NCI-H82 (cell line): ENCODE data around the gene IQCH.

Experiments
- DNase-seq: peaks from one replicate; lab custom pipeline; 2025; lab: John Stamatoyannopoulos, UW

Gene IQCH

DNA sequence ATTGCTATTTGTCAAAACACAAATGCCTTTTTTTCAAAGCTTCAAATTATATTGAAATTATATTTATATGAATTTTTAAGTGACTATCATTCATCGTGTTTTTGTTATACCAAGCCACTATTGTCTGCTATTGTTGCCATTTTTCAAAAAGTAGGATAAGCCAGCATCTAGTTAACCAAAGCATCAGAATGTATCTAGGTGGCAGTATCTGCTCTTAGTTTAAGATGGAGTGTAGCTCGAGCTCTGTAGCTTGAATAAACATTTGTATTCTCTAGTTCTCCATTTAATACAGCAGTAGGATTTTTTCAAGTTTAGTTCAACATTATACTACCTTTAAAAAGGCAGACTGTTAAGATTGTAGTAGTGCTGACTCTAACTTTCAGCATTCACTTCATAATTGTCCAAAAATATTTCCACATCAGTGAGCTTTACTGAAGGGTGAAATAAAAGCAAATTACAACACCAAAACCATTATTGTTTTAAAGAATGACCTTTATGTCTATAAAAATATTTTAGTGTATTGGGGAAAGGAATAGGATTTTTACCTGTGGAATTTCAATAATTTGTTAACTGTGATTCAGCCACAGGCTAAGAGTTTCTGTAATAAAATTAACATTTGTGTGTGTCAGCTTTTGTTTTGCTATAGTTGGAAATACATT, 246.7 kb downstream of the IQCH start:
- peak; percentile 16 for DNase-seq

DNA sequence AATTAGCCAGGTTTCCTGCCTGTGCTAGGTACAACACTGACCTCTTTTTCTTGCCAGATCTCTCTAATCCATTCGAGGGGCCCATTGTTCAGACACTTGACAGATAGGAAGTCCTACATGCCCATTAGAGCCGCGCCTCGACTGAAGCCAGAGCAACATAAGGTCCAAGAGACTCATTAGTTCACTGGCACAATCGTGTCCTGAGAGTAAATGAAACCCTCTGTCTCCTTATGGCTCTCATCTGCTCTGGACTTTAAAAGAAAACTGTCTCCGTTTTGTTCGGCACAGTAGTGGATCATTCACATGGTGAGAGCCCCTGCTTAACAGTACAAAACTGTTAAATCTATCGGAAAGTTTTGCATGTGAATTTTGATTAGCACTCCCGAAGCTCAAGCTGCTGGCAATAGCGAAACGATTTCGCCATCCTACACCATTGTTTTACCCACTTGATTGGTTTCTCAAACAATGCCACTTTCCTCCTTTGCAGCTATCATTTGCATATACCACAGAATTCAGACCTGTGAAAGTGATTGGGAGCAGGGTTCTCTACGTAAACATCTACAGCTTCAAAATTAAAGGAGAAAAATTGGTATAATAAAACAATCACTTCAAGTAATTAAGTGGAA, 247.4 kb downstream of the IQCH start:
- DNase-seq, result peak; percentile 52

DNA sequence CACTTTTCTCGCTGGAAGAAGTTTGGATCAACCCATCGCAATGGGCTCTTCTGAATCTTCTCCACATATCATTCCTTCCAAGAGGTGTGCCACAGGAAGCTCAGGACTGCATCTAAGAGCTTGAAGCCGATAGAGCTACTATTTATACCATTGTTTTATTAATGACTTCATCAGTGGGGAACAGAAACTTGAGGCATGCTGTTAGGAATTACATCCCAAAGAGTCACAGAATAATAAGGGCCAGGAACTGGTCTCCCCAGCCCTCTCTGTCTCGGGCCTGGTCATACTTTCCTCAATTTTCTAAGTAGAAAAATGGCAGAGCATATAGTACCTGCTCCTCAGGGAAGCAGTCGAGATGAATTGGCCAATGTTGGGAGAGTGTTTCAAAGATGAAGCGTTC, 249.5 kb downstream of the IQCH start:
- no peak for DNase-seq

DNA sequence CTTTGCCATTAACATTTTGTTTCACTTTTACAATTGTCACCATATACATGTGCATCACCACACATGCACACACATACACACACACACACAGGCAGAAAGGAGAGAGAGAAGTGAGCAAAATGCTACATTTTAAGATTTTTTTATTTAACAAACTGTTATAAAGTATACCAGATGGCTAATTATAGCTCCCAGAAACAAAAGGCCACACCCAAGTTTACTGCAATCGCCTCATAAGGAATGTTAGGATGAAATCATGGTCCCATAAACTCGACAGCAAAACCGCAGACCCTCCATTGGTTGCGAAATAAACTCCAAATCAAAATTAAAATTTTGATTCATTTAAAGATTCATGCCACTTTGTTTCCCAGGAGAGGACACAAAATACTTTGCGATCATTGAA, 250.2 kb downstream of the IQCH start:
- DNase-seq, result no peak

DNA sequence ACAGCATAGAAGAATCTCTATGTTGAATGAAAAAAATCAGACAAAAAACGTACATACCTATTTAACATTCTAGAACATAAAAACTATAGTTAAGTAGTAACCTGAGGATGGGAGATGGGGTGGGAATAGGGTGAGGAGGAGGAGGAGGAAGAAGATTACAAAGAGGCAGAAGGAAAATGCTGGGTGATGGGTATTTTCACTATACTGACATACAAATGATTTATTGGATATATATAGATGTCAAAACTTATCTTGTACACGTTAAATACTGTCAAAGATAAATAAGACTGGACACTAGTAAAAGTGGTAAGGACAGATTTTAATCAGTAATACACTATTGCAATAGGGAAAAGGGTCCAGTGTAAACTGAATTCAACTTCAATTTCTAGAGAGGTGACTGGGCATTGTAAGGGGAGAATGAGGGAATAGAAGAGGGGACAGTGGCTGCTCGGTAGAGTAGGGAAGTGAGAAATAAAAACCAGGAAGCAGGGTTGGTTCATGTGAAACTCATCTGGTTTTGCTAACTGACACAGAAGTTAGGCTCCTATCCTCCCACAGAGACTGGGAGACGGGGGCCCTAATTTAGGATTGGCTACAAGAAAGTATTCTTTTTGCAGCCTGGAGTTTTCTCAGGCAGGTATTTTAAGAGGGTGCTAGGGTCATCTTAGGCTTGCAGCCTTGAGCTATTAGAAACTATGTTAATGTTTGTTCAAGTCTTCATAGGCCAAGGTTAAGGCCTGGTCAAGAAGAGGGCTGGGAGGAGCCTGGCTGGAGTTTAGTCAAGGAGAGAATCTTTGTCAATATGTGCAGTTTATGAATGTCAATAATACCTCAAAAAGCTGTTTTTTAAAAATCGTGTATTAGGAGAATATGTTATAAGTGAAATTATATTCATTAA, 251.3 kb downstream of the IQCH start:
- no peak for DNase-seq

DNA sequence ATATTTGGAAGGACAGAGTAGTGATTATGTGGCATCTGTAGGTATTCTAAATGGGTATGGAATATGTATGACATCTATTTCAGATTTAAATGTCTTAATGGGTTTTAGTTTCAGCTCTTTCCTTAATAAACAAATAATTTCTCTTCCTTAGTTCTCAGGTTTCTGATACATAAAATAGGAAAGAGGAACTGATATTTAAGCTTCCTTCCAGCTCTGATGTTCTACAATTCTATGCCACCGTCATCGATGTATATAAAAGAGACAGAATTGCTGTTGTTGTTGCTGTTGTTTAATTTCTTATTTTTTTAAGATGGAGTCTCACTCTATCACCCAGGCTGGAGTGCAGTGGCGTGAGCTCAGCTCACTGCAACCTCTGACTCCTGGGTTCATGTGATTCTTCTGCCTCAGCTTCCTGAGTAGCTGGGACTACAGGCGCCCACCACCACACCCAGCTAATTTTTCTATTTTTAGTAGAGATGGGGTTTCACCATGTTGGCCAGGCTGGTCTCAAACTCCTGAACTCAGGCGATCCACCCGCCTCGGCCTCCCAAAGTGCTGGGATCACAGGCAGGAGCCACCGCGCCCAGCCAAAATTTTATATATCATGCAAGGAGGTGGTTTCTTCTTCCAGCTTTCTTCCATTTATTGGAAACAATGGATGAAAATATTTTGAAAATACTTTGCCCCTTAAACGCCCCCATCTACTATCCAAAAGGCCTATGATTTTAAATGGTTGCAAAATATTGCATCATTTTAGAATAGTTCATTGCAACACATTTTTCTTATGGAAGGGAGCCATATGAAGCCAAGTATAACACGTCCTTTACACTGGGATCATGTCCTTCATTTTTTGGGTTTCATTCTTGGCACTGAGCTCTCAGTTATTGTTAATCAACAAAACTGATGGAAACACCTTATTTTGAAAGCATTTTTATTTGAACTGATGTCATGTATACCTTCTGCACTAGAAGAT, 252.5 kb downstream of the IQCH start:
- no peak for DNase-seq

DNA sequence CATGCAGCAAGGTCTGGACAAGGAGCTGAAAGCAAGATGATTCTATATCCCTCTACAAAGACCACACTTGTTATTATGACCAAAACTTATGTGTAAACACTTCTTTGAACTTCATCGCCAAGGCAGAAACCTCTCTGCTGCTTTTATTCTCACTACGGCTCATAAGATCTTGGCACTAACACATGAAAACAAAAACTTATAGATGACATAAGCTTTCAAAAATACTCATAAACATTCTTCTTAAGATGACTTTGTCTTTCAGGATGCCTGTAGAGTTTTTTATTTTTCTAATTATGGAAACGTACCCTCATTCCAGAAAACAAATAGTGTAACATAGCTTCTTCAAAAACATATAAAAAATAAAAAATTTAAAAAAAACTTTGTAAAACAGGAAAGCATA, 253.8 kb downstream of the IQCH start:
- no peak for DNase-seq

DNA sequence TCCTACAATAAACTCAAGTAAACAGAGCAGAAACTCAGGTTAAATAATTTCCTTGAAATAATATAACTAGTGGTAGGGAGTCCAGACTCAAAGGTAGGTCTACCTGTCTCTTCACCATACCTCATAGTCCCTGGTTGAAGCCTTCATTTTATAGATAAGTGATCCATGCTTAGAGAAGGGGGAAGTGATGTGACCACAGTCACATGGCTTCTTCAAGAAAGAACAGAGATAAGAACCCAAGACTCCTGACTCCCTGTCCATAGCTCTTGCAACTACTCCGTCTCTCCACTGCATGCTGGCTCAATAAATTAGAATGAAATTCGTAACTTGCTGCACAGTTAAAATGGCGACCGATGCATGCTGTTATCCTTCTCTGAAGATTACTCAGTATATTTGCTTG, 255.3 kb downstream of the IQCH start:
- no peak for DNase-seq

DNA sequence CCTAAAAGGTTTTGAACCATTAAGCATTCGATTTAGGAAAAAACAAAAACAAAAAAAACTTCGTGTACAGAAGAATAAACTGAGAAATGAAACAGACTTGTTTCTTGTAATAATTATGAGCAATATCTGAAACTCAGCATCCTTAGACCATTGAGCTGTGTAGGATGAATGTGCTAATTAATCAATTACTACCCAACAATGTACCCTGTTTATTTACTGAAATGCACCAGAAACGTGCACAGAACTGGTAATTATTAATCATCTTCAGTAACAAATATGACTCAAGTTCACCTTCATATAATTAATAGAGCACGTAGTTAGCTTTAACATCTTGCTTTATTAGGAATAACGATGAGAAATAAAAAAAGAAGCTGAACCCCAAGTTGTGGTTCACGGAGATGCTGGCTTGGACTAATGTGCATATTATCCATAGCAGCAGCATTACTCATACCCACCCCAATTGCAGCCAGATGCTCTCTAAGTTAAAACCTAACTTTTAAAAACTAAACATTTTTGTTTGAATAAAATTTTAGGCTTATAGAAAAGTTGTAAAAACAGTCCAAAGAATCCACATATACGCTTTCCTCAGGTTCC, 256.1 kb downstream of the IQCH start:
- DNase-seq, result no peak

DNA sequence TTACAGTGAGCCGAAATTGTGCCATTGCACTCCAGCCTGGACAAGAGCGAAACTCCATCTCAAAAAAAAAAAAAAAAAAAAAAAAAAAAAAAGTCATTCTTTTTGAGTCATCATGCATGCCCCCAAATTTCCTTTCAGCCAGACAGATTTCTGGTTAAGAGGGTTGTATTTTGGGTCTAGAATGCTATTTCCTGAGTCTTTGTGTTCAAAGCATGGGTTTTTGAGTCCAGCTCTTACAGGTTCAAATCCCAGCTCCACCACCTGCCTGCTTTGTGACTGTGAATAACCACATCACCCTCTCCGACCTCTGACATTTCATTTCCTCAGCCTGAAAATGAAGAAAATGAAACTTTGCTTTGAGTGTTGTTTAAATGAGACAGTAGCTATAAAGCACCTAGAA, 257.0 kb downstream of the IQCH start:
- DNase-seq, result no peak

DNA sequence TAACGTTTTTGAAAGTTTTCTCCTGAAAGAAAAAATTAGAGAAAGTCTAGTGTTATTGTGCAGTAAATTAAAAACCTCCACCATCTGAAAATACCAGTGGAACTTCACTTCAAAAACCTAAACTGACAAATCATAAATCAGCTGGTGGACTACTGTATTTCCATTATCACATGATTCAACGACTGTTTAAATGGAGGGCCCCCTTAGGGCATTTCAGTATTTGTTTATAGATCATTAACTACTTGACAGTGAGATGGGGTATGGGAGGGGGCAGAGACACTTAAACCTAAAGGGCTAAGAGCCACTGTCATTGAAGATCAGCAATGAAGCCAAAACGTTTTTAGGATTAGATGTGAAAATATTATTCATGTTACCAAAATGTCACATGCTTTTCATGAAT, 257.6 kb downstream of the IQCH start:
- DNase-seq, result no peak

DNA sequence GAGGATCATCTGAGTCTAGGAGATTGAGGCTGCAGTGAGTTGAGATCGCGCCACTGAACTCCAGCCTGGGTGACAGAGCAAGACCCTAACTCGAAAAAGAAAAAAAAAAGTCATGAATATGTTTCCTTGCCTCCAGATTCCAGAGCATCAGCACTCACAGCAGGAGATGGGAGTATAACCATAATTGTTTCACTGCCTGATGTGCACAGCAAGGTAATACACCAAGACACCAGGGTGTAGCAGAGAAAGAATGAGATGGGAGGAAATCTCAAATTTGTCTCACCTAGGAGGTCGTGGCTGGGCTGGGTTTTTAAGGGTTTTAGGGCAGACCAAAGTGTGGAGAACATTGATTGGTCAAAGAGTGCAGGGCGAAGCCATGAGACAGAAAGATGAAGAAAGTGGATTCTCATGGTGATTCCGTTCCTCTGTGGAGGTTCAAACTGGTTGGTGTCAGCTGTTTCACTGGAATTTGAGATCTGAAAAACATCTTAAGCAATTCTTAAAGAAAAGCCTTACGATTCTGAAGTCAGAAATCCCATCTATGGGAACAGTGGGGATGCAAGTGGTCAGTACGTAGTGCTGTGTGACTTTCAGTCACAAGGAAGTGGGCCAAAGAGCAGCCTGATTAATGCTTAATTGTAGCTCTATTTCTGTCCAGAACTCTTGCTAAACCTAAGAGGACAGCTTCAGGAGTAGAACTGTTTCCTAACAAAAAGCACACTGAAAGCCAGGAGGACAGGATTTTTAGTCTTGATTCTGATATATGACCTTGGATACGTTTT, 258.5 kb downstream of the IQCH start:
- DNase-seq, result no peak

DNA sequence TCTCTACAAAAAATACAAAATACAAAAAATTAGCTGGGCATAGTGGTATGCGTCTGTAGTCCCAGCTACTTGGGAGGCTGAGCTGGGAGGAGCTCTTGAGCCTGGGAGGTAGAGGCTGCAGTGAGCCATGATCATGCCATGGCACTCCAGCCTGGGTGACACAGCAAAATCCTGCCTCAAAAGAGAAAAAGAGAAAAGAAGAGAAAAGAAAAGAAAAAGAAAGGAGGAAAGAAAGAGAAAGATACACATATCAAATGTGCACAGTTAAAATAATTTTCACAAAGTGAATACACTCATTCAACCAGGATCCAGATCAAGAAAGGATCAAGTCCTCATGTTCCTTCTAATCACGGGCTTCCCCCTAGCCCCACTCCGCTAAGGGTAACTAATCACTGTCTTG, 260.5 kb downstream of the IQCH start:
- no peak for DNase-seq

DNA sequence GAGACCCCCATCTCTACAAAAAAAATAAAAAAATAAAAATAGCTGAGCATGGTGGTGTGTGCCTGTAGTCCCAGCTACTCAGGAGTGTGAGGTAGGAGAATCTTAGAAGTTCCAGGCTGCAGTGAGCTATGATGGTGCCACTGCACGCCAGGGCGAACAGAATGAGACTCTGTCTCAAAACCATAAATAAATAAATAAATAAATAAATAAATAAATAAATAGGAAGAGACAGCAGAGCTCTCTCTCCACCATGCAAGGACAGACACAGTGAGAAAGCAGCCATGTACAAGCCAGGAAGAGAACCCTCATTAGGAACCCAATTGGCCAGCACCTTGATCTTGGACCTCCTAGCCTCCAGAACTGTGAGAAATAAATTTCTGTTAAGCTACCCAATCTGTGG, 261.0 kb downstream of the IQCH start:
- no peak for DNase-seq

DNA sequence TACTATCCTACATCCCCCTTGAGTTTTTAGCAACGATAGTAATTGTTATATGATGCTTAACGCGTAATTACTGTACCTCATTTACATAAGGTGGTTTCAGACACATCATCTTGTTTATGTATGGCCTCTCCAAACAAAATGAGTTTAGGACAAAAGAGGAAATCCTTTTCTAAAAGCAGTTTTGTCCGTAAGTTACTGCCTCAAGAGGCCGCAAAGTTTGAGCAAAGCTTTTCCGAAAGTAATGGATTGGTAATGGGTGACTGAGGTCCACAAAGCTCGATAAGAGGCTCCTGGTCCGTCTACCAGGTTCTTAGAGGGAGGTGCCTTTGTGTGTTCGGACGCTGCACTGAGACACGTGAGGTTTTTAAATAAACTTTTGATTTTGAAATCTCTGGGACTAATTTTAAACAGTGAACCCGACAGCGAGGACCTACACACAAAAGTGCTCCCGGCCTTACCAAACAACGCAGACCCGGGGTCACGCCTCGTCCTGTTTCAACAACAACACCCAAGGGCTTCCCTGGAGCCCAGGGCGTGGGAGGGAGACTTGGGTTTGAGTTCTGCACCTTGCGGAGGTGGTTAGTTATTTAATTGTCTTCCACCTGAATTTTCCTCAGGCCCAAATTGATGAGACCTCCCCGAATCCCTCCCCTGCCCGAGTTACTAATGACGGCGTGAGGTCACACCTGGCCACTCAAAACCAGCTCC, 265.9 kb downstream of the IQCH start:
- no peak for DNase-seq

DNA sequence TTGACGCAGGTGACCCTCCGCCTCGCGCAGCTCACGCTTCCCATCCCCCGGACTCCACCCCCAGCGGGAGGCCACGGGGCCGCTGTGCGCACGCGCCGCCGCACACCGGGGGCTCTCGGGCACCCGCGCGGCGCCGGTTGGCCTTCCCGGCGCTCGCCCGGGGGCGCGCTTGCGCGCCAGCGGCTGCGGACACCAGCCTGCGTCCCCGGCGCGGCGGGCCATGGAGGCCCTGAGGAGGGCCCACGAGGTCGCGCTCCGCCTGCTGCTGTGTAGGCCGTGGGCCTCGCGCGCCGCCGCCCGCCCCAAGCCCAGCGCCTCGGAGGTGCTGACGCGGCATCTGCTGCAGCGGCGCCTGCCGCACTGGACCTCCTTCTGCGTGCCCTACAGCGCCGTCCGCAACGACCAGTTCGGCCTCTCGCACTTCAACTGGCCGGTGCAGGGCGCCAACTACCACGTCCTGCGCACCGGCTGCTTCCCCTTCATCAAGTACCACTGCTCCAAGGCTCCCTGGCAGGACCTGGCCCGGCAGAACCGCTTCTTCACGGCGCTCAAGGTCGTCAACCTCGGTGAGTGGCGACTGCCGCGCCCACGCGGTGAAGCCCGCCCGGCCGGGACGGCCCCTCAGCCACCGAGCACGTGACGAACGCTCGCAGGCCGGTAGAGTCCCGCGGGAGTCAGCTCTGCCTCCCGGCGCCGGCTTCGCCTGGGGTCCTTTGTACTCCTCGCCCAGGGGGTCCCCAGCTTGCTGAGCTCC, 266.6 kb downstream of the IQCH start, which contains the start of gene C15orf61:
TSS of gene C15orf61 (plus strand) at position 103 of the 754 bp plus-strand sequence. CDS start at position 221, 118 bp downstream.
- peak; percentile 90 for DNase-seq

DNA sequence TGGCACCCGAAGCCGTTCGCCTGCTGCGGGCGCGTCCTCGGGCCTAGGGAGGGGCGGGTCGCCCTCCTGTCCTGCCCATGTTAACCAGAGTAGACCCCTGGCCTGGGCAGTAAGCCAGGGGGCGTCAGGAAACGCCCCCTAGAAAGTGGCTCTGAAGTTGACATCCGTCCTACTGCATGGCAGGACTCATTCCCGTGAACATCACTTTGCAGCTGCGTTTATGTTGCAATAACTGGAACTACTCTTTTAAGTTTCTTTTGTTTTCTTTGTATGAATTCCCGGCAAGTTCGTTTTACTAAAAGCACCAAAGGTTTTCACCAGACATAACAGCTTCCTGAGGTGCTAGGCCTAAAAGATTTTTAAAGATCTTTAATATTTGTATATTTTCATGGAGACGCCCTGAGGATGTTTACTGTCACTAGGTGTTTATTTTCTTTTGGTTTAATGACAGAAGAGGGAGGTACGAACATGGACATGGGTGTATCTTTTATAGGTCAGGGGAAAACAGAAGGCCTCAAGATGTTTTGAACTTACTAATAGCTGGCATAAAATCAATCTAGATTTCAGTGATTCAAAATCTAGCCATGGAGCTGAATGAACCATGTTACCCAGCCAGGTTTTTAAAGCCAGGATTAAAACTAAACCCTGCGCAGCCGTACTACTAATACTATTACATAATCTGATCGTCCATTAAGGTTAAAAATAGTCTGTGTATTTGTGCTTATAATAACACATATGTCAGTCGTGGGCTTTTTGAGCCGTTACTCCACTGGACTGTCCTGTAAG, 267.4 kb downstream of the IQCH start:
- peak; percentile 87 for DNase-seq

DNA sequence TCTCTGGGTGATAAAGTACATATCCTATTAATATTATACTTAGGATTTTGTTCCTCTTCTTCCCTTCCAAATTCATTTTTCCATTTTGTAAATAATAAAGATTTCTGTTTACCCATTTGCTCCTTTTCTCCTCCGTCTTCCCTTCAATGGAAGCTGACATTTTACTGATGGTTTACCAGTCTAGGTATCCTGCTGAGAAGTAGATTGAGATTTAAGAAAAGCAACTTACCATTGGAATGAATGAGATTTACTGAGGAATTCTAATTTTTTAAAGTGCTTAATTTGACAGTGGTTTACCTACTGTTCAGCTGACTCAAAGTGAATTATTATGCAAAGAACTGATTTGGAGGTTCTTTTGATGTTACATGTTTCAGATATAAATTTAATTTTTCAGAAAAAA, 268.7 kb downstream of the IQCH start:
- DNase-seq, result no peak
